Measurements from ENCODE around the gene ATP1B3. TPM values are rescaled to one million over a fixed set of nuclear protein-coding genes. Genes with fewer than 3 reads are reported as not detected.
"Not testable (repeated sequence)": the region's sequence is repeated elsewhere in the genome, so short reads cannot be mapped to it uniquely, and the experiment has no call there.

The ATP1B3 gene
- total RNA-seq, 1 donor from 2014 or later = 115 TPM

DNA sequence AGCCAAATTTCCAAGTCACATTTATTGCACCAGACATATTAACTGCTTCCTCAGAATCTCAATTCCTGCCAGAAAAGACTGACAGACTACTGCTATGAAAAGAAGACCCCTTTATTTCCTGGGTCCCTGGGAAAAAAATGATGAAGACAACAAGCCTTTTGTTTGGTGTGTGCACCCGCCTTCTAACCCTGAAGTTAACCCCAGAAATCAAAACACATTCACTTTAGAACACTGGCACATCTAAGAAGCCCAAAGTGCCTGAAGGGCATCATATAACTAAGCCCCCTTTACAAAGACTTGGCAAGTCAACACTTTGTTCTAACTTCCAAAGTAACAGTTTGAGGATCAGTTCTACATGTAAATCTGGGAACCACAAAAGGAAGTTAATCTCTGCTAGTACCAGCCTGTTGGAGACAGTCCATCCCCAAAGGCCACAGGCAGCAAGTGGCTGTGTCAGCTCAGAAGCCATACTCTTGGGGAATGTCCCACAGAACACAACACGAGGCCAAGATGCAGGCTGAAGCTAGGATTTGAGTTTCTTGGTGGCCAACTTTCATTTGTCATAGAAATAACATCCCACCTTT lies 16.3 kb upstream of the ATP1B3 start:
- intact Hi-C loops (cut with micrococcal nuclease) = no loop called here

DNA sequence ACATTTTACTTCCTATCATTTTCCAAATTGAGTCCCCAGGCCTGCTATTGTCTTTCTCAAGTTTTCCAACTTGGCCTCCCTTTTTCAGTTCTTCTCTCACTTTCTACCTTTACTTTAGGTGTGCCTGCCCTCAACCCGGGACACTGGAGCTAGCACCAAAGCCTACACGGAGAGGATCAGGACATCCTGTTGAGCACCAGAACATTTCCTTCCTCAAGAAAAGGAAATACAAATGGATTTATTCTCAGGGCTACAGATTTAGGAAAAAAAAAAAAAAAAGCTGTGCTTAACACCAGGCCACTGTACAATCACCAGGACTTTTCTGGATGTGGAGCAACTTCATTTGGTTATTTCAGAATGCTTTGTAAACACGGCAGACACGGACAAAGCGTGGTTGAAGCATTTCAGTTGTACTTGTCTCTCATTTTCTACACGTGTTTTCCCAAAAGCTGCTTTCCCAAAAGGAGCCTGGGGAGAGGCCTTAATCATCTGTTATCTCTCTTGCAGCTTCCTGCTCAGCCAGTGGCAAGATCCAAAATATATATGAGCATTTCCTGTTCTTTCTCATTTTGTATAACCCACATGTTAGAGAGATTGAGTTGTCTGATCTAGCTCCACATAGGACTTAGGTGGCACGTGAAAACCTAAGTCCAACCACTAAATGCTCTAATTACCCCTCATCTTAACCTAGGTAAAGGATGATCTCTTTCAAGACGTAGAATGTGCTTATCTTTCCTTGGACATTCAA lies 15.5 kb upstream of the ATP1B3 start:
- intact Hi-C loops (cut with micrococcal nuclease) = no loop called here

DNA sequence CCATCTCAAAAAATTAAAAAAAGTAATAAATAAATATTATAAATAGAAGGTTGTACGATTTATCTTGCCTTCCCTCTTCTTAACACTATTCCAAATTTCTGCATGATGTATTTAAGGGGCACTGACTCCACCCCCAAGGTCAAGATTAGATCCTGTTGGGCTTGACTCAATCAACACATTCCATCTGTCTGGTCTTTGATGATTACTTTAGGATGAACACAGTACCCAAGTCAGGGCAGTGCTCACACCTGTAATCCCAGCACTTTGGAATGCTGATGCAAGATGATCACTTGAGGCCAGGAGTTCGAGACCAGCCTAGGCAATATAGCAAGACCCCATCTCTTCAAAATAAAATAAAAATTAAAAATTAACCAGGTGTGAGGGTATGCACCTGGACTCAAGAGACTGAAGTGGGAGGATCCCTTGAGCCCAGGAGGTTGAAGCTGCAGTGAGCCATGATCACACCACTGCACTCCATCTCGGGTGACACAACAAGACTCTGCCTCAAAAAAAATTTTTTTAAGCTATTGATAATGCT lies 14.1 kb upstream of the ATP1B3 start:
- intact Hi-C loops (cut with micrococcal nuclease) = no loop called here

DNA sequence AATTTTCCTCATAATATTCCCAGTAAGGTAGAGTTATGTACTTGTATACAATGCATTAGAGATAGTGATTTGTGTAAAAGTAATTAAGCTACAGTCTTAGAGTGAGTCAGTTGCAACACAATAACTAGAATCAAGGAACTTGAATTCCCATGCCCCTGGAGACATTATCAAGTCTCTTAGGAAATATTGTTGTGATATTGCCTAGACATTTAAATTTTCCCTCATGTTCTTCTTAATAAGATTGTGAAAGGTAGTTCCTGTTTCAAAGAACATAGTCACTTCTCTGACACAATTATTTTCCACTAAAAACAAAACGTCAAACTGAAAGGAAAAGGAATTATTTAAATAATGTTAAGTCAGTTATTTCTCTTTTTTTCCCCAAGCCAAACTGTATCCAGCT lies 13.0 kb upstream of the ATP1B3 start:
- intact Hi-C loops (cut with micrococcal nuclease) = no loop called here

DNA sequence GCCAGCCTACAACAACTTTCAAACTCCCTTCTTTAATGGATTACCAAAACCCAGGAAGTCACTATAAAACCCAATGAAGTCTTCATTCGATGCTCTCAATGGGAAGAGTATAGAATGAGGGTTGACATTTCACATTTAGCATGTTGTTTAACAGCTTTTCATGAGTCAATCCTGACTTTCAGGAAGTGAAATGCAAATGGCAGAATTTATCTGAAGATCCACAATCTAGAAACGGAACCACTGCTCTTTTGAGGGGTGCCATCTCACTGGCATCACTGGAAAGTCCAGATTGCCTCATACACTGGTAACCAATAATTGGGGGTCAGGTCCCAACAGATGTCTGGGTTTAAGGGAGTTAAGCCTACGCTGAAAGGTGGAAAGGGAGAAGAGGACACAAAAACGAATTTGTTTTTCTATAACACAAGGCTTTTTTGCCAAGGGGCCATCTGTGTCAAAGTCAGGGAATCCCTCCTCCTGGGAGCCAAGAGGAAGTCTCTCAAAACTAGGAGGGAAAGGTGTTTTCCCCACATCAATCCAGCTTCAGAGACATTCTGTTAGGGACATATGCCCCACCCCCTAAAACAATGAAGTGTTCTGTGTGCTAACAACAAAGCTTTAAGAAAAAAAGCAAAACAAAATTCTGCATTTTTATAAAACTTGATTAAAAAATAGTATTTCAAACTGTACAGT lies 12.0 kb upstream of the ATP1B3 start:
- intact Hi-C loops (cut with micrococcal nuclease) = no loop called here

DNA sequence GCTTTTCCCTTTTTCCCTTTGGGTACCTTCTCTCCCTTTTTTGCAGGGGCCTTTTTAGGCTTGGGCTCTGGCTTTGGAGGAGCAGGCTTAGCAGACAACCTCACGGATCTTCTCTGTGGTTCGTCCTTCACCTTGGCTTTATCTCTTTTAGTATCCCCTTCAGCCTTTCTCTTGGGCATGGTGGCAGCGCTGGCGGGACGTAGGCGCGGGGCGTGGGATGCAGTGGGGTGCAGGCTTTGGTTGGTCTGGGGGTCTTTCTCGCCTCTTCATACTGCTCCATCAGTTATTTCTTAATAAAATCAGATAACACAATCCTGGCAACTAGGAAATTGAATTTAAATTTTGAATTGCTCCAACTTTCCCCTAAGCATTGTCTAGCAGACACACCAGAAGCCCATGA lies 11.3 kb upstream of the ATP1B3 start:
- intact Hi-C loops (cut with micrococcal nuclease) = no loop called here

DNA sequence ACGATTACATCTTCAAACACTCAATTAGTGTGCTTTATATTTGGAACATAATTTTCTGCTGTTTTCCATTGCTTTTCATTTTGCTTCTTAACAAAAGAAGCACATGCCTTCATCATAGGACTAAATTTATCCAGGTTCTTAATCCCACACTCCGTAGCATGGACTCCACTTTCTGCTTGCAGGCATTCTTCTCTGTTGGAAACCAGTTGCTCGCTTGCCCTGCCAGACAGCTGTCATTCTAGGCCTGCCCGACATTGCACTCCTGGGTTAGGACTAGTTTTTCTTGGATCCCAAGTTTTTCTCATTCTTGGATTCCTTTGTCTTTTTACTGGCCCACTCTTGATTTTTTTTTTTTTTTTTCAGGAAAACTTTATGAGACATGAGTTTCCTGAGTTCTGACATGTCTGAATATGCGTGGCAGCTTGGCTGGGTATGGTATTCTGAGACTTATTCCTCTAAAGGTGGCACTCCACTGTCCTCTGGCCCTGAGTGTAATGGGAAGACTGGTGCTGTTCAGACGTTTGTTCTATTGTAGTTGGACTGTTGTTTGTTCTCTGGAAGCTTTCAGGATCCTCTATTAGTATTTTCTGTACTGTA lies 6.3 kb upstream of the ATP1B3 start:
- intact Hi-C loops (cut with micrococcal nuclease) = no loop called here

DNA sequence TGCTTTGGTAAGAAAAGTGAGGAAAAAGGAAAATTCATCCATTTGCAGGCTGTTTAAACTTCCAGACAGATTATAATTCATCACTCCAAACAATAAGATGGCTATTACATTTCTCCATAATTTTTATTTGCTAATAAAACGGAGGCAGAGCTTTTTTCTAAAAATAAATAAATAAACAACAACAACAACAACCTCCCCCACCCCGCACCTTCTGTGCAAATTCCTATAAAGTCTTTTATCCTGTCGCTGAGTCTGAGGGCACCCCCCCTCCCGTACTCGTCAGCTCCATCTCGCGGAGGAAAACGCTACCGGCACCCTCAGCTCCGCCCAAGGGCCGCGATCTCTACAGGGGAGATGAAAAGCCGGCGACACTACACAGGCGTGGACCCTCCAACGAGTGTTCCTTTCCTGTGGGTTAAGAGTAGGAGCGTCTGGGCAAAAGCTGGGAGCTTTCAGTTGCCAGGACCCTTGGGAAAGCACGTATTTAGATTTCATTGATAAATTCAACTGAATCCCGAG lies 1.0 kb upstream of the ATP1B3 start:
- intact Hi-C loops (cut with micrococcal nuclease) = loop anchor here (1.0 to 5.0 kb wide), 9 partner anchors 38 to 1972 kb away; partner anchors contain the start of genes PXYLP1, RNF7, SLC9A9 and TRPC1

DNA sequence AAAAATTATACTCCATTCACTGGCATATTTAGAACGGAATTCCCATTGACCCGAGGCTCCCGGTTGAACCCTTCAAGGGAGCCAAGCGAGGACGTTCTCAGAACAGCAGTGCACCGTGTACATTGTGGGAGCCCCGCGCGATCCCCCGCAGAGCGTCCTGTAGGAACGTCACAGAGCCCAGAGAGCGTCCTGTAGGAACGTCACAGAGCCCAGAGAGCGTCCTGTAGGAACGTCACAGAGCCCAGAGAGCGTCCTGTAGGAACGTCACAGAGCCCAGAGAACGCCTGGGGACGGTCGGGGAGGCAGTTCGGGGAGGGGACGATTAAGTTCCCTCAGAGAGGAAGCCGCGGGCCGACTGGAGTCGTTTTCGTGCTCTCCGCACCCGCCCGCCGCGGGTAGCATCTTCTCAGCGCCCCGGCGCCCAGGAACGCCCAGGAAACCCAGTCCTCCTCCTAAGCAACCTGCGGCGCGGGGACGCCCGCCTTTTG lies 506 bp upstream of the ATP1B3 start:
- intact Hi-C loops (cut with micrococcal nuclease) = loop anchor here (1.0 to 5.0 kb wide), 19 partner anchors 37 to 1971 kb away; partner anchors contain the start of genes ATR, GK5, PXYLP1 and RASA2

DNA sequence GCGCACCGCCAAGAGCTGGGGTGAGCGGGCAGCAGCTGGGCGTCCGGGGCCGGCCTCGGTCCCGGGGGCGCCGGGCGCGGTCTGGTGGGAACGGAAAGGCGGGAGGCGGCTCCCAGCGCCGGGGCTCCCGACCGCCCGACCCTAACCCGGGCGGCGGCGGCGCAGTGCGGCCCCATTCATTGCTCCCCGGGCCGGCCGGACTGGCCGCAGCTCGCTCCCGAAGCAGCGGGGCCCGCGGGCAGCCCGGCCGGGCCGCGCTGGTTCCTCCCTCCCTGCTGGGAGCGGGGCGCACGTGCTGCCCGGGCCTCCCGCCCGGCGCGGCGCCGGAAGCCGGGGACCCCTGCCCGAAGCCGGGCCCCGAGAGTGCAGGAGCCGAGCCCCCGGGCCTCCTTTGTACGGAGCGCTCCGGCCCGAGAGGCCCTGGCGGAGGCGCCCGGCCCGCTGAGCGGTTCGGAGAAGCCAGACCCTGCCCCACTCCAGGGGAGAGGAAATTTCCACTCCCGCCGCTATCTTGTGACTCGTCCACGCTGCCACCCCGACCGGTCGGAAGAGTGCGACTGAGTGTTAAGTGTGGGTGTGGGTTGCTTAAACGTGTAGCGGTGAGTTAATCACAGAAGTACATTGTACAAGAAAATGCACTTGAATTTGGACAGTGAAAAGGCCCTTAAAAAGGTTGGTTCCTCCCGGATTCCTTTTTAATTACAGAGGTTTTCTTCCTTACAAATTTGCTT lies 613 bp downstream of the ATP1B3 start:
- intact Hi-C loops (cut with micrococcal nuclease) = loop anchor here (1.0 to 5.0 kb wide), 13 partner anchors 81 to 1970 kb away; partner anchors contain the start of genes ATR, GK5, PXYLP1 and RASA2

DNA sequence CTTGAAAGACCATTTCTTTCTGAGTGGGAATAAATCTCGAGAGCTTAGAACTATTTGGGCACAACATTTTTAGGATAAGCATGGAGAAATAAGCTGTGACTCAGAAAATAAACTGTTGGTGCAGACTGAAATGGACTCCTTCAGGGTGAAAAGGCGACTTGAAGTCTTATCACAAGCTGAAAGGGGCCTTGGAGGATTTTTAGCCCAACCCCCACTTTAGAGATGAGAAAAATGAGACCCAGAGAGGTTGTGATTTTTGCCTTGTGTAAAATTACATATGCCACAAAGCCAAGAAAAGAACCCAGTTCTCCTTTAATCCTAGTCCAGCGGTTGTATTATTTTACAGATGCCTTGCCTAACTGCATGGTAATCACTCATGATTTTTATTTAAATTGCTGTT lies 1.5 kb downstream of the ATP1B3 start:
- intact Hi-C loops (cut with micrococcal nuclease) = loop anchor here (2.0 to 5.0 kb wide), 9 partner anchors 151 to 1969 kb away; partner anchors contain the start of genes ATR, PXYLP1, RASA2 and SLC25A36

DNA sequence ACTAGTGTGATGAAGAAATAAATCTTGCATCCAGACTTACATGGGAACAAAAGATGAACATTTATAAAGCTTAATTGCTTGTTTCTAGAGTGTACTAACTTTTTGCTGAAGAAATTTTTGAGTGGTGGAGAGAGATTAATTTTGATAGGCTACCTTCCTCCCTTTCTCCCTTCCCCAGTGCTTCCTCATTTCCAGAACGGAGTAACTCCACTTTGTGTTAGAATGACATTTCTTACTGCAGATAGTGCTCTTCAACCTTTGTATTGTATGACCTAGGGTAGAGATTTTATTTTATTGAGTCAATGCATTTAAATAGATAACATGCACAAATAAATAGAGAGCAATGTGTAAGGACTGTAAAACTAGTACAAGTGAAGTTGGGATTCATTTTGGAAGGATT lies 1.9 kb downstream of the ATP1B3 start:
- intact Hi-C loops (cut with micrococcal nuclease) = loop anchor here (5.0 kb wide), 3 partner anchors 646 to 1969 kb away; partner anchors contain the start of genes PXYLP1, SLC9A9 and TRPC1

DNA sequence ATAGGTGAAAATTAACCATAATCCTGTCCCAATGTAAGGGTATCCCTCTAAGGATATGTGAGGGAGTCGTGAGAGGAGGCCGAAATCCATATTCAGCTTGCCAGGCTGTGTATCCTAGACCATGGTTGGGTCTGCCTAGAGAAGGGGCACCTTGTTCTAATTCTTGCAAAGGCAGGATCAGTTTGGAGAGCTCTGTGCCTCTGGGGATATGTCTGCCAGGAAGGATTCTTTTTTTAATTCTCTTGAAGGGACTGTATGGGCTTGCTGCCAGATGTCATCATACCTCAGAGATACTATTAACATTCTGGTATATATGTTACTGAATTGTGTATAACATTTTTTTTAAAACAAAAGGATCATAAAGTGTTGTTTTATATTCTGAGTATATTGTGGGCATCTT lies 2.4 kb downstream of the ATP1B3 start:
- intact Hi-C loops (cut with micrococcal nuclease) = loop anchor here (5.0 kb wide), 3 partner anchors 647 to 1968 kb away; partner anchors contain the start of genes PXYLP1, SLC9A9 and TRPC1

DNA sequence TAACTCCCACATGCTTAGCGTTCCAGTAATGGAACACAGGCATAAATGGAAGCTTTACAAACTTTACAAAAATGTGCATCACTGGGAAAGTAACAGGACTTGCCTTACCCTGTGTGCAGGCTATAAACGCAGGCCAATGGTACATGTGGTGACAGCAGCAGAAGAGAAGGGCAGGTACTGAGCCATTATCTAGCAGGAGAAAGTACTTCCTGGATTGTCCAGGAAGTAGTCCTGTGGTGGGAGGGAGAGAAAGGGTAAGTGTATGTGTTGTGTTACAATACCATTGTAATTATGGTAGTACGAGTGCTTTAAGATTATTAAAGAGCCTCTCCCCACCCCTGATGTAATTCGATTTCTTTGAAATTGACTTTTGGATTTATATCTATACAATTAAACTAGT lies 5.3 kb downstream of the ATP1B3 start:
- intact Hi-C loops (cut with micrococcal nuclease) = no loop called here

DNA sequence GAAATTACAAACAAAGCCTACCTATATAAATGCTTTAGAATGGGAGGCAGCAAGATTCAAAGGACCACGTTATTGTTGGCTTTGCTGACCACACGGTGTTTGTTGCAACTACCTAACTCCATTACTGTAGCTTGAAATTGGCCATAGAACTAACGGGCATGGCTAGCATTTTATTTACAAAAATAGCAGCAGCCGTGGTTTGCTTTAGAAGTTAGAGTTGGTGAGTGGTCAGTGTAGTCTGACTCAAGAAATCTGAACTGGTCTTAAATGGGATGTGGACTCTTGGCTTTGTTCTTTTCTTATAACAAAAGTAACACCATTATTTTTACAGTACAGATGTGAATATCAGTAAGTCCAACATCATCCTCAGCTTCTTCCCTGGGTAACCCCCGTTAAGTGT lies 10.6 kb downstream of the ATP1B3 start:
- intact Hi-C loops (cut with micrococcal nuclease) = no loop called here

DNA sequence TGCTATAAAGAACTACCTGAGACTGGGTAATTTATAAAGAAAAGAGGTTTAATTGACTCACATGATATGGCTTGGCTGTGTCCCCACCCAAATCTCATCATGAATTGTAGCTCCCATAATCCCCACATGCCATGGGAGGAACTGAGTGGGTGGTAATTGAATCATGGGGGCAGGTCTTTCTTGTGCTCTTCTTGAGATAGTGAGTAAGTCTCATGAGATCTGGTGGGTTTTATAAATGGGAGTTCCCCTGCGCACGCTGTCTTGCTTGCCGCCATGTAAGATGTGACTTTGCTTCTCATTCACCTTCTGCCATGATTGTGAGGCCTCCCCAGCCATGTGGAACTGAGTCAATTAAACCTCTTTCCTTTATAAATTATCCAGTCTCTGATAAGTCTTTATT lies 12.1 kb downstream of the ATP1B3 start:
- intact Hi-C loops (cut with micrococcal nuclease) = not testable (repeated sequence)

DNA sequence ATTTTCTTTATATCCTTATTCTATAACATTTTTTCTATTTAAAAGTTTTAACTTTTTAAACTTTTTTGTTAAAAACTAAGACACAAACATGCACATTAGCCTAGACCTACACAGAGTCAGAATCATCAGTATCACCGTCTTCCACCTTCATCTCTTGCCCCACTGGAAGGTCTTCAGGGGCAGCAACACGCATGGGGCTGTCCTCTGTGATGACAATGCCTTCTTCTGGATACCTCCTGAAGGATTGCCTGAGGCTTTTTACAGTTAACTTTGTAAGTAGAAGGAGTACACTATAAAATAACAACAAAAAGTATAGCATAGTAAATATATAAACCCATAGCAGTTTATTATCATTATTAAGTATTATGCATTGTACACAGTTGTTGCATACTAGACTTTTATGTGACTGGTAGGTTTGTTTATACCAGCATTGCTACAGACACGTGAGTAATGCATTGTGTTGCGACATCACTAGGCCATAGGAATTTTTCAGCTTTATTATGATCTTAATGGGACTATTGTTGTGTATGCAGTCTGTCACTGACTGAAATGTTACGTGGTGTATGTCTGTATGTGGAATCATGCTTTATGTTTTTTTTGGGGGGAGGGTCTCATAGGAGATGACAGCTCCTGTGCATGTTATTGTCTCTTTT lies 18.2 kb downstream of the ATP1B3 start:
- intact Hi-C loops (cut with micrococcal nuclease) = no loop called here

DNA sequence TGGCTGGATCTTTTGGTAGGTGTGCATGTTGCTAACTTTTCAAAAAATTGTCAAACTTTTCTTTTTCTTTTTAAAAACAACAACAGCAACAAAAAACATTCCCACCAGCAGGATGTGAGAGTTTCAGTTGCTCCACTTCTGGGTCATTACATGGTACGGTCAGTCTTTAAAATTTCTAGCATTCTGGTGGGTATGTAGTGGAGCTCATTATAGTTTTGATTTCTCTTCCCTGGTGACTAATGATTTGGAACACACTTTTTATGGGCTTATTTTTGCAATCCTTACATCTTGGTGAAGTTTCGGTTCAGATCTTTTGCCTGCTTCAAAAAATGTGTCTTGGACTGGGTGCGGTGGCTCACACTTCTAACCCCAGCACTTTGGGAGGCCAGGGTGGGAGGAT lies 19.3 kb downstream of the ATP1B3 start:
- intact Hi-C loops (cut with micrococcal nuclease) = no loop called here

DNA sequence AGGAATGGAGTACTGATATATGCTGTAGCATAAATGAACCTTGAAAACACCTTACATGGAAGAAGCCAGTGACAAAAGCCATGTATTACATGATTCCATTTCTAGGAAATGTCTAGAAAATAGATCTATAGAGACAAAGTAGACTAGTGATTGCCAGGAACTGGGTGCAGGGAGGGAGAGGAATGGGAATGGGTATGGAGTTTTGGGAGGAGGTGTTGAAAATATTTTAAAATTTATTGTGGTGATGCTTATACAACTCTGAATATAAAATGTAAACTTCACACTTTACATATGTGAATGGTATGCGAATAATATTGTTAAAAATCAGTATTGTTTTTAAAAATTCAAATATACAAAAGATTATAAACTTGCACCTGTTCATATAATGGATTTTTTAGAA lies 22.5 kb downstream of the ATP1B3 start:
- intact Hi-C loops (cut with micrococcal nuclease) = no loop called here

DNA sequence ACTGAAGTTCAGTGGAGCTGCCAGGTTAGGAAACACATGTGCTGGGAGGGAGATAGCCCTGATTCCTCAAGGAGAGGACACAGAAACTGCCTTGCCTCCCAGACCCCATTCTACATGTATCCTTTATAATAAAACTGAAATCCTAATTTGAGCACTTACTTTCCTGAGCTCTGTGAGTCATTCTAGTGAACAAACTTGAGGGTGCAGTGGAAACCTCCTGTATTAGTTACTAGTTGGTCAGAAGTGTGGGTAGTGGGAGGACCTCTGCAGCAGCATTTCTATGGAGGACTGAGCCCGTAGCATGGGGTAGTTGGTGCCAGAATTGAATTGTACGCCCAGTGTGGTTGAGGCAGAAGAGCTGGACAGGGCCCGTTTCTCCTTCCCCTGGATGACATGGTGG lies 23.9 kb downstream of the ATP1B3 start:
- intact Hi-C loops (cut with micrococcal nuclease) = no loop called here
